Esophagus squamous epithelium (tissue), 5 donors: ENCODE results near the gene HEATR1. TPM values are rescaled to one million over a fixed set of nuclear protein-coding genes. Genes with fewer than 3 reads are reported as not detected.

Experiments used
- DNase-seq: peaks from one replicate; lab custom pipeline; 2025; lab: John Stamatoyannopoulos, UW
- H3K27ac ChIP-seq, 4 donors: fragments of 200-600 bp; sonication (generic); one replicate each; pipeline ENCODE4 v1.5.1; 2016 to 2019; ENCODE audit warnings: mild to moderate bottlenecking in 1 of 4
- H3K27me3 ChIP-seq, 4 donors: fragments of 200-600 bp; sonication (generic); 1 replicate in 3 of 4; 2 replicates in 1 of 4; pipeline versions ENCODE4 v1.5.1 to v1.6.0; 2017 to 2021; ENCODE audit warnings: antibody characterized with exemption in 1 of 4
- H3K36me3 ChIP-seq, 3 donors: fragments of 200-600 bp; sonication (generic); one replicate each; pipeline ENCODE4 v1.5.1; 2016 to 2019
- H3K4me1 ChIP-seq, 3 donors: fragments of 200-600 bp; sonication (generic); one replicate each; pipeline ENCODE4 v1.5.1; 2017 to 2019
- H3K4me3 ChIP-seq, 4 donors: fragments of 200-600 bp; sonication (generic); 1 replicate in 3 of 4; 2 replicates in 1 of 4; pipeline ENCODE4 v1.5.1; 2016 to 2019; ENCODE audit warnings: mild to moderate bottlenecking in 2 of 4, moderate library complexity in 1 of 4
- H3K9me3 ChIP-seq, 3 donors: fragments of 200-600 bp; sonication (generic); one replicate each; pipeline ENCODE4 v1.5.1; 2016 to 2019
- CTCF ChIP-seq, 6 experiments: fragments of 450-650 bp in 4 of 6; fragments of 200-600 bp in 2 of 6; sonication (generic) in 2 of 6; IDR thresholded peaks; one replicate each; pipeline ENCODE4 v1.5.1; 2016 to 2019; ENCODE audit warnings: antibody characterized with exemption in 6 of 6, mild to moderate bottlenecking in 4 of 6, moderate library complexity in 4 of 6
- POLR2A ChIP-seq, 4 donors: fragments of 450-650 bp; IDR thresholded peaks; one replicate each; pipeline ENCODE4 v1.6.1; 2017; ENCODE audit warnings: antibody characterized with exemption in 4 of 4, mild to moderate bottlenecking in 4 of 4, moderate library complexity in 3 of 4
- WGBS, 2 donors: methylation state at CpG; one replicate each; pipeline ENCODE4 v1.1.5; 2018; 5-methylcytosine and 5-hydroxymethylcytosine counted together
- intact Hi-C: fragments of 100-400 bp; cut with DNase I; formaldehyde crosslinking; loops from one replicate; pipeline ENCODE4 v1.15.0; 2022
- total RNA-seq, 4 donors: library from RNA; depleted of rRNA; stranded (reverse); fragments of >200 nt; gene quantifications; one replicate each; pipeline ENCODE4 v1.1.0, GENCODE V29; 2016
- donor health status: DM: yes; HTN: yes; CAD: no.

The HEATR1 gene
- total RNA-seq, 4 donors from 2014 or later = 12.4 to 38.9 (median 23.9) TPM

GRCh38 chr1:236532850-236533249, 71.5 kb downstream of the HEATR1 start:
- H3K27me3 ChIP-seq = no peaks in the 10 kb centered on the region
- DNase-seq = no peak
- intact Hi-C loops = no loop called here
- WGBS, 2 donors = 84 to 89% methylated on average over 4 of the region's 4 CpGs
- H3K4me3 ChIP-seq = no peak overlapping the region
- H3K4me1 ChIP-seq = peaks cover 0 to 47% (median 4%) of the 10 kb centered on the region in 3 donors
- H3K9me3 ChIP-seq = no peaks in the 10 kb centered on the region
- H3K27ac ChIP-seq = no peak overlapping the region
- peaks cover 0 to 64% (median 0%) of the 10 kb centered on the region in 3 donors for H3K36me3 ChIP-seq
- TF ChIP-seq POLR2A (IDR thresholded peaks at IDR 0.05) = no peak
- no peak for TF ChIP-seq CTCF (IDR thresholded peaks at IDR 0.05)

- TF ChIP-seq POLR2A (IDR thresholded peaks at IDR 0.05) (no peak), CTCF (IDR thresholded peaks at IDR 0.05) (no peak)
- Histone ChIP-seq H3K9me3 (no peaks in the 10 kb centered on the region), H3K4me3 (no peak overlapping the region), H3K27ac (no peak overlapping the region), H3K4me1 (peaks cover 0 to 40% (median 4%) of the 10 kb centered on the region in 3 donors), H3K27me3 (no peaks in the 10 kb centered on the region), H3K36me3 (peaks cover 0 to 71% (median 0%) of the 10 kb centered on the region in 3 donors)
- 61 to 77% methylated on average over 5 of the region's 5 CpGs for WGBS, 2 donors
- intact Hi-C loops = no loop called here
- DNase-seq = no peak
Observed at GRCh38 chr1:236530959-236531358, 73.4 kb downstream of the HEATR1 start.

- DNase-seq = no peak
- H3K4me3 ChIP-seq = no peak overlapping the region
- H3K36me3 ChIP-seq = peaks cover 0 to 70% (median 0%) of the 10 kb centered on the region in 3 donors
- TF ChIP-seq POLR2A (IDR thresholded peaks at IDR 0.05) (no peak), CTCF (IDR thresholded peaks at IDR 0.05) (no peak)
- H3K27ac ChIP-seq = no peak overlapping the region
- H3K4me1 ChIP-seq = peaks cover 0 to 37% (median 4%) of the 10 kb centered on the region in 3 donors
- WGBS, 2 donors = 73 to 75% methylated on average over 1 of the region's 1 CpG
- H3K9me3 ChIP-seq = no peaks in the 10 kb centered on the region
- intact Hi-C loops = no loop called here
- H3K27me3 ChIP-seq = no peaks in the 10 kb centered on the region
Observed at GRCh38 chr1:236530286-236530685, 74.0 kb downstream of the HEATR1 start.

DNA sequence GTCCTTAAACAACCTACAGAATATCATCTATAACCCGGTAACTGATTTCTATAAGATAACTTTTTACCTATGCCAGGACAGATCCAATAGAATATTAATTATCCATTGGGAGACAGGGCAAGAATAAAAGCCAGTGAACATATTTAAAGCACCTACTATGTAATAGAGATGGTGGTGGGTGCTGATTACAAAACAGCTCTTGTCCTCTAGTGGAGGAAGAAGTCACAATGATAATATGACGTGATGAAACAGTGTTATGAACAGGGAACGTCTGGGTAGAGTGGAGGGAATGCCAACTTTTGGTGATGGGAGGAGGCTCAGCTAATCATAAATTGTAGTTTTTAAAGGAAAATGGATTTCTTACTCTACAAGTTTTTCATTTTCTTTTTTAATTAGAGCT, 78.2 kb downstream of the HEATR1 start:
- 78 to 81% methylated on average over 3 of the region's 3 CpGs for WGBS, 2 donors
- H3K27me3 ChIP-seq = no peaks in the 10 kb centered on the region
- DNase-seq = no peak
- intact Hi-C loops = no loop called here
- H3K27ac ChIP-seq = no peak overlapping the region
- peaks cover 4 to 26% (median 8%) of the 10 kb centered on the region in 3 donors for H3K4me1 ChIP-seq
- no peaks in the 10 kb centered on the region for H3K9me3 ChIP-seq
- TF ChIP-seq POLR2A (IDR thresholded peaks at IDR 0.05) = no peak
- no peak for TF ChIP-seq CTCF (IDR thresholded peaks at IDR 0.05)
- no peak overlapping the region for H3K4me3 ChIP-seq
- H3K36me3 ChIP-seq = peaks cover 0 to 48% (median 0%) of the 10 kb centered on the region in 3 donors

DNA sequence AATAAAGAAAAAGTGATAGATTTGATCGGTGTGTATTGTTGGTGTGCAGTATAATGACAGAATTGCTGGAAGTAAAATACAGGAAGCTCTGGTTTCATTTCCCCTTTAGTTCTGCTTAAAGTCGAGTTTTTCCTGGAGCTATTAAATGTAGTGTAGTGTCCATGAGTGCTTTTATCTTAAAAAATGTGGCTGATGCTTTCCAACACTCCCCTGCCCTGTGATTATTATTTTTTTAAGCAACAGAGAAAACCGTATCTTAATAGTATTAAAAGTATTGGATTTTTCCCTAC, 79.5 kb downstream of the HEATR1 start:
- Histone ChIP-seq H3K4me1 (peaks cover 4 to 20% (median 8%) of the 10 kb centered on the region in 3 donors), H3K4me3 (peak overlapping the region; percentile 69 to 97 (median 84)), H3K9me3 (no peaks in the 10 kb centered on the region), H3K27me3 (no peaks in the 10 kb centered on the region), H3K27ac (peak overlapping the region; percentile 87 to 95 (median 92)), H3K36me3 (peaks cover 0 to 38% (median 0%) of the 10 kb centered on the region in 3 donors)
- TF ChIP-seq CTCF (IDR thresholded peaks at IDR 0.05) (no peak), POLR2A (IDR thresholded peaks at IDR 0.05) (no peak)
- no peak for DNase-seq
- intact Hi-C loops = no loop called here
- 4 to 5% methylated on average over 3 of the region's 3 CpGs for WGBS, 2 donors
